Hippocampal formation (tissue), 2 donors: Measurements from ENCODE around the gene SMIM5.

Experiments used
- DNase-seq, 2 donors: peaks; one replicate each; lab custom pipeline; 2025; lab: John Stamatoyannopoulos, UW

SMIM5 gene

DNA sequence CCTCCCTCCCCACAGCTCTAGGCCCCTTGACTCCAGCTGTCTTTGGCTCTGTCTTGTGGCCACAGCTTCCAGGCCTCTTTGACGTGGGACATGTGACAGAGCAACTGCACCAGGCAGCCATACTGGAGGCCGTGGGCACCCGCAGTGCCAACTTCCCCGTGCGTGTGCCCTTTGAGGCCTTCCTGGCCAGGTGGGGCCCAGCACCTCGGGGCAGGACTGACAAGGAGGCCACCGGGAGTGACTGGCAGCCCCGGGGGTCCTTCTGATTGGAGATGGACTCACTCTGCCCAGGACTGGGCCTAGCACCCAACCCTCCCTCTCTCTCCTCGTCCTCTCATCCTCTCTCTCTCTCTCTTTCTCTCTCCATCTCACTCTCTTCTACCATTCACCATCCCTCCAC lies 30.1 kb upstream of the SMIM5 start:
- no peak for DNase-seq

DNA sequence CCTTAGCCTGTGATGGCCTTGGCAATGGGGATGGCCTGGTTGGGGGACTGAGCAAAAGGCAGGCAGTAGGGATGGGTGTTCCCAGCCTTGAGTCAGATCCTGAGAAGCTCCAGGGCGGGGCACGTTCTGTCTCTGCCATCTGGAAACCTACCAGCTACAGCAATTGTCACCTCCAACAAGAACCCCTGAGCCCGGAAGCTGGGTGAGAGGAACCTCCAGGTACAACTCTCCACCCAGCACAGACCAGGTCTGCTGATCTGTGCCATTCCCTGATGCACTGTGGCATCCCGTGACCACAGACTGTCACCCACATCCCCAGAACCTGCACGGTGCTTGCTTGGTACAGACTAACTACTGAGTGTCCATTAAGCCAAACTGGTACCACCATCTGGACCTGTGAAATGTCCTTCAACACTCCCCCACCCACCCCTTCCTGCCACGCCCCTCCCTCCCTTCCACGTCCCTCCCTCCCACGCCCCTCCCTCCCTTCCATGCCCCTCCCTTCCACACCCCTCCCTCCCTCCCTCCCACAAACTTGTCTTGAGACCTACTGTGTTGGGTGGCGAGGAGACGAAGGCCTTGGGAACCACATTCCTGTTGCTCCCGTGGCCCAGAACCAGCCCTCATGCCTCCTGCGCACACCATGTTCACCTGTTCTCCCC lies 29.1 kb upstream of the SMIM5 start:
- DNase-seq: no peak

DNA sequence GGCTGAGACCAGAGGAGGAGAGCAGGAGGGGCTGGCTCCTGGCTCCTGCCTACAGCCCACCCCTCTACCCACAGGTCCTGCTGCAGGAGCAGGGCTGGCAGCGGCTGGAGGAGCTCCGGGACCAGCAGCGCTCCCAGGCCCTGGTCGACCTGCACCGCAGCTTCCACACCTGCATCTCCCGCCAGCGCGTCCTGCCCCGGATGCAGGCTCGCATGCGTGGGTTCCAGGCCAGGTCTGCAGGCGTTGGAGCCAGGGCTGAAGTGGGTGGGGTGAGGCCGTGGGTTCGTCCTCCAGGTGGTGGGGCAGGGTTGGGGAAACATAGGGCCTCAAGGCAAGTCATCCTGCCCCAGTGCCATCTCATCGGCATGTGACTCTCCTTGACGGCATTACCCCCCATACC lies 27.4 kb upstream of the SMIM5 start:
- no peak for DNase-seq

DNA sequence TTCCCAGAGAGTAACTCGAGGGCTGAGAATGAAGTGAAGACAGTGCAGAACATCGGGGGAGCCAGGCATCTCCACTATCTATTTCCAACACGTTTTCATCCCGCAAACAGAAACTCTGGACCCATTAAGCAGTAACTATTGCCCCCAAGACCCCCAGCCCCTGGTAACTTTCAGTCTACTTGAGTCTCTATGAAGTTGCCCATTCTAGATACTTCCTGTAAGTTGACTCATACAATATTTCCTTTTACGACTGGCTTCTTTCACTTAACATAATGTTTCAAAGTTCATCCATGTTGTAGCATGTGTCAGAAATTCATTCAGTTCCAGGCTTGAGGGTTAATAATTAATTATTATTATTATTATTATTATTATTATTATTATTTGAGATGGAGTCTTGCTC lies 26.1 kb upstream of the SMIM5 start:
- no peak for DNase-seq

DNA sequence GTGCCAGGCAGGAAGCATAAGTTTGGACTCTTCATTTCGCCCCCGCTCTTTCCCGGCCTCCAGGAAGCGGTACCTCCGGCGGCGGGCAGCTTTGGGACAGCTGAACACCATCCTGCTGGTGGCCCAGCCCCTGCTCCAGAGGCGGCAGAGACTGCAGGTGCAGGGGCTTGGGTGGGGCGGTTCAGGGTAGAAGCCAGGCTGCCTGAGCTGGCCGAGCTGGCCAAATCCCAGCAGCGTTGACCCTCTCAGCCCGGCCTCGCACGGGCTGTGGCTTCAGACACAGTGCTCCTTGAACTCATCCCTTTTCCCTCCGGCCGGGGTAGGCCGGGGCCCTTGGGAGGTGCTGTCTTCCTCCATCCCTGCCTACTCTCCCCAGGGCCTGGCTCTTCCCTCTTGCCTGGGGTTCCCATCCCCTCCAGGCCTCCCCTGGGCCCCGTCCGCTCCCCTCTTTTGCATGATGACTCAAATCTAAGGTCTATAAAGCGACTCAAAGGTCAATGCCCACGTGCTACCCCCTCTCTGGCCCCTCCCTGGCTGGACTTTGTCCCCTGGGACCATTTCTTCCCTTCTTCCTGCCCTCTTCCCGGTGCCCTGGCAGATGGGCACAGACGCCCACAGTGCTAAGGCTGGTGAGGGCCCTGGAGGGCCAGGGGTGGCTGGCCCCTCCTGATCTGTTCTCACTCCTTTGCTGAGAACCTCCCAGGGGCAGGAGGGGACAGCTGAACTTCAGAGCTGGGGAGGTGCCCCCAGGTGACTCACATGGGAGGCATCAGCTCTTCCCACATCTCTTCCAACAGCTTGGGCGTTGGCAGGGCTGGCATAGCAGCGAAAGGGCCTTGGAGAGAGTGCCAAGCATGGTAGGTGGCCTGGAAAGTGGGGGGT lies 22.9 kb upstream of the SMIM5 start:
- DNase-seq: no peak

DNA sequence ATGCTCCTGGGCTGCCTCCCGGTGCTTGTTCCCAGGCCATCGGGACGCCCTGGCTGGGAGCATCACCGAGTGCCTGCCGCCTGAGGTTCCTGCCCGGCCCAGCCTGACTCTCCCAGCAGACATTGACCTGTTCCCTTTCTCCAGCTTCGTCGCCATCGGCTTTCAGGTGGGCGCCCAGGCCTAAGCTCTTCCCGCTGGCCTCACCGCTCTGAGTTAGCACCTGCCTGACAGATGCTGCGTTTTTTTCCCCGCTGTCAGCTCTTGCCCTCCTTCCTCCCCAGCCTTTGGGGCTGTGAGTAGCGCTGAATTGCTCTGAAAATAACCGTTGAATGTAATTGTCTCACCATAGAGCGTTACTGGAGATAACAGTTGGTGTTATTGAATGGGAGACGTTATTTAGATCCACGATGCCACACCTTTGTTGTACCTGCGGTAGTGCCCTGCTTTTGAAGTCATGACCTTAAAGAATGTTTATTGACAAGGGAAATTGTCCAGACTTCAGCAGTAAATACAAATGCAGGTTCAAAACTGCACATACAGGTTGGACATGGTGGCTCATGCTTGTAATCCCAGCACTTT lies 21.3 kb upstream of the SMIM5 start:
- no peak for DNase-seq

DNA sequence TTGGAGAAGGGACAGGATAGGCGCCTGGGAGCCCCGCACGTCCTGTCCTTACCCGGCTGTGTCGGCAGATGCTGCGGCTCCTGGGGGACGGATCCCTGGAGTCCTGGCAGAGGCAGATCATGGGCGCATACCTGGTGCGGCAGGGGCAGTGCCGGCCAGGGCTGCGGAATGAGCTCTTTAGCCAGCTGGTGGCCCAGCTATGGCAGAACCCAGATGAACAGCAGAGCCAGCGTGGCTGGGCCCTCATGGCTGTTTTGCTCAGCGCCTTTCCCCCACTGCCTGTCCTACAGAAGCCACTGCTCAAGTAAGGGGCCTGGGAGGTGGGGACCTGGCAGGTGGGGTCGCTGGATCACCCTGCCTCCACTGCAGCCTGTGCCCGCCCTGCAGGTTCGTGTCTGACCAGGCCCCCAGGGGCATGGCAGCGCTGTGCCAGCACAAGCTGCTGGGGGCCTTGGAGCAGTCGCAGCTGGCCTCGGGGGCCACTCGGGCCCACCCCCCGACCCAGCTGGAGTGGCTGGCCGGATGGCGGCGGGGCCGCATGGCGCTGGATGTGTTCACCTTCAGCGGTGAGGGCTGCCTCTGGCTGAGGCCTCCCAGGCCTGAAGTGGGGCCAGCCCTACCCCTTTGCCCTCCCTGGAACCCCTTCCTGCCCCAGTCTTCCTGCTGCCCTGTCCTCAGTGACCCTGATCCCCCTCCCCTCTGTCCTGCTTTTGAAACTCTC lies 20.2 kb upstream of the SMIM5 start:
- DNase-seq: no peak

DNA sequence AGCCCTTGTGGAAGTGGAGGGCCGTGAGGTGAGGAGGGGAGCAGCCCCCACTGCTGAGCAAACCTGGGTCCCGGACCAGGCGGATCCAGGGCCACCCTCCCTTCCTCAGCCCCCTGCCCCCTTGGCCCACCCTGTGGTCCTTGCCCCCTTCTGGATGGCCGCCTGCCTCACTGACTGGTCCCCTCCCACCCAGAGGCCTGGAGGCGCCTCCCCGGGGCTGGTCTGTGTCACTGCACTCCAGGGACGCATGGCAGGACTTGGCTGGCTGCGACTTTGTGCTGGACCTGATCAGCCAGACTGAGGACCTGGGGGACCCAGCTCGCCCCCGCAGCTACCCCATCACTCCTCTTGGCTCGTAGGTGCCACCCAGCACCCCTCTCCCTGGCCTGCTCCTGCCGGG lies 19.2 kb upstream of the SMIM5 start:
- DNase-seq: no peak

DNA sequence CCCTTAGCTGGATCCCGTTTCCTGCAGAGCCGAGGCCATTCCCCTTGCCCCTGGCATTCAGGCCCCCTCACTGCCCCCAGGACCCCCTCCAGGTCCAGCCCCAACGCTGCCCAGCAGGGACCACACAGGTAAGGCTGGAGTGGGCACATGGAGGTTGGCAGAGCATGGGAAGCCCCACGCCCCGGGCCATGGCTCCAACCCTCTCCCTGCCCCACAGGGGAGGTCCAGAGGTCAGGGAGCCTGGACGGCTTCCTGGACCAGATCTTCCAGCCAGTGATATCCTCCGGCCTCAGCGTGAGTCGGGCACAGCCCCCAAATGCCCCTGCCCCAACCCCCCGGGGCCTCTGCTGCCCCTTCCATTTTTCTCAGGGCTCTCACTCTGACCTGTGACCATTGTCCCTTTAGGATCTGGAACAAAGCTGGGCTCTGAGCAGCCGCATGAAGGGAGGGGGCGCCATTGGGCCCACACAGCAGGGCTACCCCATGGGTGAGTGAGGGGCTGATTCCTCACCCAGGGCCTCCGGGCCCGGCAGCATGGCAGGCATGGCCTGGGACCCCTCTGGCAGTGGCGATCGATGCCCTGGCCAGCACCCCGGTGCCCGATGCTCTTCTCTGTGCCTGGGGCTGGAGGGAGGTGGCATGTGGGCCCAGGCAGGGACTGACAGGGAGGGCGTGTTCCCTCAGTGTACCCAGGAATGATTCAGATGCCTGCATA lies 18.5 kb upstream of the SMIM5 start:
- DNase-seq: no peak

DNA sequence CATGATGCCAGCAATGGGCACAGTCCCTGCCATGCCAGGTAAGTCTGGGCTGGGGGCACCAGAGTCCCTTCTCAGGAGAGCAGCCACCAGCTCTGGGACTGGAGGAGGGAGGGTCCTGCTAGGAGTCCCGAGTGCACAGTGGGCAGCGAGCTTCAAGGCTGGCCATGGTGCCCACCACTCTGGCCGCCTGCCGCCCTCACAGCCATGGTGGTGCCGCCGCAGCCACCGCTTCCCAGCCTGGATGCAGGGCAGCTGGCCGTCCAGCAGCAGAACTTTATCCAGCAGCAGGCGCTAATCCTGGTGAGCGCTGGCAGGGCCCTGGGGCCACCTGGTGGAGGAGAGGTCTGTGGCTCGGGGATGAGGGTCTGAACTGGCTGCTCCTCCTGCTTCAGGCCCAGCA lies 17.9 kb upstream of the SMIM5 start:
- DNase-seq: no peak

DNA sequence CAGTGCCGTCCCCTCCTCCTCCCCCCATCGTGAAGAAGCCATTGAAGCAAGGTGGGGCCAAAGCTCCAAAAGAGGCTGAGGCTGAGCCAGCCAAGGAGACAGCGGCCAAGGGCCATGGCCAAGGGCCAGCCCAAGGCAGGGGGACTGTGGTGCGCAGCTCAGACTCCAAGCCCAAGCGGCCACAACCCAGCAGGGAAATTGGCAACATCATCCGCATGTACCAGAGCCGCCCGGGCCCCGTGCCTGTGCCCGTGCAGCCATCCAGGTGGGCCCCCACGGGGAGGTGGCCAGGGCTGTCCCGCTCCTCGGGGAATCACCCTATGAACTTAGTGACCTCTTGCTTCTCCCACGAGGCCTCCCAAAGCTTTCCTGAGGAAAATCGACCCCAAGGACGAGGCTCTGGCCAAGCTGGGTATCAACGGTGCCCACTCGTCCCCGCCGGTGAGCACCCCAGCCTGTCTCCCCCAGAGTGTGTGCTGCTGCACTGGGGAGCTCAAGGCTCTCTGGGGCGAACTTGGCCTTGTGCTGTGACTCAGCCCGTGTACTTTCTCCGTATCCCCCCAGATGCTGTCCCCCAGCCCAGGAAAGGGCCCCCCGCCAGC lies 16.6 kb upstream of the SMIM5 start:
- DNase-seq: no peak

DNA sequence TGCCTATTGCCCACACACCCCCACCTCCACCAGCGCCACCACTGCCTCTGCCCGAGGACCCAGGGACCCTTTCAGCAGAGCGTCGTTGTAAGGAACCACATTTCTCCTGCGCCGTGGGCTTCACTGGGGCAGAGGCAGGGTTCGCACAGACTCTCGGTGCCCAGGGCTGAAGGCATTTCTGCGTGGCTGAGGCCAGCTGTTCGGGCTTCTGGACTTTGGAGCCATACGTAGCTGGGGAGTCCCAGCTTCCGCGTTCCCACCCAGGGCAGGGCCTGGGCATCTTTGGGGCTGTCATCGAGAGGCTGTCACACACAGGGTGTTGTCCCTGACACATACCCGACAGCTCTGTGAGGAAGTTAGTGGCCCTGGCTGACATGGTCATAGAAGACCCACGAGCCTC lies 16.0 kb upstream of the SMIM5 start:
- no peak for DNase-seq

DNA sequence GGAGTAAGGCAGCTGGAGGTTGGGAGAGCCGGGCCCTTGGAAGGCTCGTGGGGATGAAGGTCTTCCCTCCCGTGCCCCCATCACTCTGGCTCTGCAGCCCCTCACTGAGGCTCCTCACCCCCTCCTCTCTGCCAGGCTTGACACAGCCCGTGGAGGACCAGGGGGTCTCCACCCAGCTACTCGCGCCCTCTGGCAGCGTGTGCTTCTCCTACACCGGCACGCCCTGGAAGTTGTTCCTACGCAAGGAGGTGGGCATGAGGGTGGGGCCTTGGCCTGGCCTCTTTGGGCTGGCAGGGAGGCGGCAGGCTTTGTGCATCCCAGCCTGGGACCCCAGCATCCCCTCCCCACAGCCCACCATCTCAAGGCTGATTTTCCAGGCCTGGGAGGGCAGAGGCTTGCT lies 15.6 kb upstream of the SMIM5 start:
- DNase-seq: no peak

DNA sequence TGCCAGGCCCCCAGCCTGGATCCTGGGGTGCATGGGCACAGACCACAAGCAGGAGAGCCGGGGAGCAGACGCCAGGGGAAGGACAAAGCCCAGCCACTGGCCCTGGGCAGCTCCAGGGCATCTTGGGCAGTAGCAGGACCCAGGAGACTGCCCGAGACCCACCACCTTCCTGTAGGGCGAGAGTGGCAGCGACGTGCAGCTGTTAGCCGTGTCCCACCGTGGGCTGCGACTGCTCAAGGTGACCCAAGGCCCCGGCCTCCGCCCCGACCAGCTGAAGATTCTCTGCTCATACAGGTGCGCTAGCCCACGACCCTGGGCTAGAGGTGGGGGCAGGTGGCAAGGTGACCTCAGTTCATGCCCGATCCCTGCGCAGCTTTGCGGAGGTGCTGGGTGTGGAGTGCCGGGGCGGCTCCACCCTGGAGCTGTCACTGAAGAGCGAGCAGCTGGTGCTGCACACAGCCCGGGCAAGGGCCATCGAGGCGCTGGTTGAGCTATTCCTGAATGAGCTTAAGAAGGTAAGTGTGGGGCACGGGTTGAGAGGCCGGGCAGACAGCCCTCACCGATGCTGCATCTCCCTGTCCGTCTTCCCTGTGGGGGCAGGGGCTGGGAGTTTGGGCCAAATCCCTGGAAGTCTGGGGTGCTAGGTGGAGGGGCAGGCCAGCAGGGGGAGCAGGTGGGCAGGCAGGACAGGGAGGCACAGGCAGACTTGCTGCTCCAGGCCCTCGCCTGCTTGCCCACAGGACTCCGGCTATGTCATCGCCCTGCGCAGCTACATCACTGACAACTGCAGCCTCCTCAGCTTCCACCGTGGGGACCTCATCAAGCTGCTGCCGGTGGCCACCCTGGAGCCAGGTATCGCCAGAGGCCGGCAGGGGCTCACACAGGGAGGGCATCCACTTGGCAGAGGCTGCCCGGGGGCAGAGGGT lies 13.5 kb upstream of the SMIM5 start:
- peak in 1 of 2 donors; percentile 14 for DNase-seq

DNA sequence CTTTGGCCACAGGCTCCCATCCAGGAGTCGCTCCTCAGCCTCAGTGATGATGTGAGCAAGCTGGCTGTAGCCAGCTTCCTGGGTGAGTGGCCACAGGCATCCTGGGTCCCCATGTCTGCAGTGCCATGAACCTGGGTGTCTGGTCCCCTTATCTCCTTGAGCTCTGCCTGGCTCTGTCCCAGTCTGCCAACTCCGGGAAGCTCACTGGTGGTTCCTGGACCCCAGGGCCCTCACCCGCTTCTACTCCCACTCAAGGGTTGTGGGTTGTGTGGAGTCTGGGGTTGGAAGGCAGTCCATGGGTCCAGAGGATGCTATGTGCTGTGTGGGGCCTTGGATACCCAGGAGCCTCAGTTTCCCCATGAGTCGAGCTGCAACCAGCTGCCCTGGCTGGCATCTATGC lies 11.7 kb upstream of the SMIM5 start:
- no peak for DNase-seq

DNA sequence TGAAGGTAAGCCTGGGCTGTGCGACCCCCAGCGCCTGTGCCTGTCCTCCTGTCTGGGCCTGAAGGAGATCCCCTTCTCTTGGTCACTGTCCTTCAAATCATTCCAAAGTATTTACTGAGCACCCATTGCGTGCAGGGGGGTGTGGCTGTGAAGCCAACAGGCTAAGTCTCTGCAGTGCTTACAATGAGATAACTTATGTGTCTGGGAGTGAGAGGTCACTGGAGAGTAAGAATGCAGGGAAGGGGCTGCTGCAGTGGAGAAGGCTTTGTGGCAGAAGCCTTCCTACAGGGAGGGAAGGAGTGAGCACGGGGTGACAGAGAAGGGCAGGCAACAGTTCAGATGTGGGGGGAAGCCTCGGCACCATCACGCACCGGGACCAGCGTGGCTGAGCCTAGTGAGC lies 11.2 kb upstream of the SMIM5 start:
- no peak for DNase-seq

DNA sequence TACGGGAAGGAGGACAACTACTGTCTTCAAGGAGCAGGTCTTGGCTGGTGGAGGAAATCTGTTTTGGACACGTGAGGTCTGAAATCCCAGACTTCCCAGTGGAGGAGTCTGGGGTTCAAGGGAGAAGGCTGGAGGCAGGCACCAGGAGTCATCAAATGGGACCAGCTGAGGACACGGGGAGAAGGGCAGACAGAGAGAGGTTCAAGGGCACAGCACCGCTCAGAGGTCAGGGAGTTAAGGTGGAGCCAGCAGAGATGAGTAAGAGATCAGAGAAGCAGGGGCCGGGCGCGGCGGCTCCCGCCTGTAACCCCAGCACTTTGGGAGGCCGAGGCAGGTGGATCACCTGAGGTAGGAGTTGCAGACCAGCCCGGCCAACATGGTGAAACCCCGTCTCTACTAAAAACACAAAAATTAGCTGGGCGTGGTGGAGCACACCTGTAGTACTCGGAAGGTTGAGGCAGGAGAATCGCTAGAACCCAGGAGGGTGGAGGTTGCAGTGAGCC lies 10.4 kb upstream of the SMIM5 start:
- no peak for DNase-seq

DNA sequence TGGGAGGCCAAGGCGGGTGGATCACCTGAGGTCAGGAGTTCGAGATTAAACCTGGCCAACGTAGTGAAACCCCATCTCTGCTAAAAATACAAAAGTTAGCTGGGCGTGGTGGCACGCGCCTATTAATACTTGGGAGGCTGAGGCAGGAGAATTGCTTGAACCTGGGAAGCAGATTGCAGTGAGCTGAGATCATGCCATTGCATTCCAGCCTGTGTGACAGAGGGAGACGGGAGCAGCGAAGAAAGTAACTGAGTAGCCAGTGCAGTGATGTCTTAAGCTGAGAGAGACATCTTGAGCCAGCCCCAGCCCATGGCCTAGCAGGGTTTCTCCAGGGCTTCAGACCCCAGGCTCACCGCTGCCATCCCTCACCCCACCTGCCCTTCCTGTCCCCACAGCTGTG lies 9.8 kb upstream of the SMIM5 start:
- DNase-seq: no peak

DNA sequence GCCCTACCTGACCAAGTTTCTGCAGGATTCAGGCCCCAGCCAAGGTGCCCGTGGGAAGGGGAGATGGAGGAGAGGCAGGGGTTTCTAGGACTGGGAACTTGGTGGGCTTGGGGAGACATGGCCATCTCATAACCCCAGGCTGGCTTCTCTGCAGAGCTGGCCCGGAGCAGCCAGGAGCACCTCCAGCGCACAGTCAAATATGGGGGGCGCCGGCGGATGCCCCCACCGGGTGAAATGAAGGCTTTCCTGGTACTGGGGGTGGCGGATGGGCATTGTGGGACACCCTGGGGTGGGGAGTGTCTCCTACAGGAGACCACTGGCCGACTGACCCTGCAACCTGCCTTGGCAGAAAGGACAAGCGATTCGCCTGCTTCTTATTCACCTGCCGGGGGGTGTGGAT lies 9.2 kb upstream of the SMIM5 start:
- no peak for DNase-seq

DNA sequence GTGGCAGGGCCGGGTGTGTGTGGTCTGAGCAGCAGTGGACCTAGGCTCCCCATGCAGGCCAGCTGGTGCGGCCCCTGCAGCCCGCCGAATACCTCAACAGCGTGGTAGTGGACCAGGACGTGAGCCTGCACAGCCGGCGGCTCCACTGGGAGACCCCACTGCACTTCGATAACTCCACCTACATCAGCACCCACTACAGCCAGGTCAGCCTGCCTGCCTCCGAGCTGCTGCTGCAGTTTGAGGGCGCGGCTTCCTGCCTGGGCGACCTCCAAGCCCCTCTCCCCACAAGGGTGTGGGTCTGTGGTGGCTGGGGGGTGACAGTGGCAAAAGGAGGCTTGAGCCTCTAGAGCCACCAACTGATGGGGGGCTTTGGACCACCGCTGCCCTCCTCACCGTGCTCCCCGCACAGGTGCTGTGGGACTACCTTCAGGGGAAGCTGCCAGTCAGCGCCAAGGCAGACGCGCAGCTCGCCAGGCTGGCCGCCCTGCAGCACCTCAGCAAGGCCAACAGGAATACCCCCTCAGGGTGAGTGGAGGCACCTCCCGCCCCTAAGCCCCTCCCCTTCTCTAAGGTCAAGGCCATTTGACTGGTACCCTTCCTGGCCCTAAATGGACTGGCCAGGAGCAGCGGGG lies 8.4 kb upstream of the SMIM5 start:
- DNase-seq: no peak
